Measurements from ENCODE around the gene CDH23.

Gene CDH23

DNA sequence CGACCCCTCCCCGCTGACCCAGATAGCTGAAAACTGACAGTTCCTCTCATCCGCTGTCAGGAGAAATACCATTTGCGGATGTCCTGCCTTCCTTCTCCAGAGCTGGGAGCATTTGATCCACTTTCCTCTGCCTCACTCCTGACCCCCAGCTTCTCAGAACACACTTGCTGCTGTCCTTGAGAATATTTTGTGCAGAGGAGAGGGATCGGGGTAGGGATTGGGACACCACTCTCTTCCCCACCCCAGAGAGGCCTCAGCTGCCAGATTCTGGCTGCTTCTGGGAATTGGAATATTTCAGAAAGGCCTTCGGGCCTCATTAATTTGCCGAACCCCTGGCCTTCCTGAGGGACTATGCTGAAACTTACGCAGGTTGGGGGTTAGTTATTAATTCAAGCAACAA, 225.9 kb downstream of the CDH23 start:
- no peak for DNase-seq (ENCODE audit: low read depth)

DNA sequence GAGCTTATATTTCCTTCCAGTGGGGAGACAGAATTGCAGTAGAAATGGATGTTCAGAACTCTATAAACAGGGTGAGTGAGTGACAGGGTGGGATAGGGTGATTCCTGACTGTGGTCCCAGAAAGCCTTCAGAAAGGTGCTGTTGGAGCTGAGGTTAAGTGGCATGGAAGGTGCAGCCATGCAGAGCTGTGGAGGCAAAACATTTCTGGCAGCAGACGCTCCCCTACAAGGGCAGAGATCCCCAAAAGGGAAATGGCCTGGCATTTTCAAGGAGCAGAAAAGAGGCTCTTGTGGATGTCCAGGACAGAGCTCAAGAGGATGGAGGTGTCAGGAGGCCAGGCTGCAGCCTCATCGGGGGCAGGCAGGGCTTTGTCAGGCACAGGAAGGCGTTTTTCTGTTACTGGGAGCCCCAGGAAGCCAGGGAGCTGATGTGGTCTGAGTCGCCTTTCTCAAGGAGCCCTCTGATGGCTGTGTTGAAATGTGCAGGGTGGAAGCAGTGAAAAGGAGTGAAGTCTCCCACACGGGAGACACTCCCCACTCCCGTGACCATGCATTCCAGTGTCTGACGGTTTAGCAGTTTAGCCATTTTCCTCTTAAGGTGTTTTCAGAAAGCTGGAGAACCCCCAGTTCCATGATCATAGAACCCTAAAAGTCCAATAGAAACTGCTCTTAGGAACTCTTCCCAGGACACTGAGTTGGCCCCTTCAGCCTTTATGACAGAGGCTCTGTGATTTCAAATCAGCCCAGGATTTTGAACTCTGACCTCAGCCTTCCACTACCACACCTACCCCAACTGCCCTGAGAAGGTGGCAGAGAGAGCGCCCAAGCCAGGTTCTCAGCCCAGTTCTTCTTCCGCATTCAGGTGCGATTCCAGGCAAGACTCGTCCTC, 226.6 kb downstream of the CDH23 start:
- no peak for DNase-seq (ENCODE audit: low read depth)

DNA sequence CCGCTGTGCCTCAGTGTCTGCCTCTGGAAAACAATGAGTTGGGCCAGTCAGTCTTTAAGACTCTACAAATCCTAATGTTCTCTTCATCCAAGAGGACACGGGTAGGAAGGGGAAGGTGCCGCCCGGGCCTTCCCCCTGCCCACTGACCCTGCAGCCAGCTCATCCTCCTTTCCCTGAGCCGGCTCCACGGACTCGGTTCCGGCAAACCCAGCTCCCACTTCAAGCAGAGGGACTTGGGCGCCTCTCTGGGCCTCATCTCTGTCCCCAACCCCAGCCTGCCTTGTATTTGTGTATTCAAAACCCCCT, 227.2 kb downstream of the CDH23 start:
- DNase-seq (ENCODE audit: low read depth) = no peak

DNA sequence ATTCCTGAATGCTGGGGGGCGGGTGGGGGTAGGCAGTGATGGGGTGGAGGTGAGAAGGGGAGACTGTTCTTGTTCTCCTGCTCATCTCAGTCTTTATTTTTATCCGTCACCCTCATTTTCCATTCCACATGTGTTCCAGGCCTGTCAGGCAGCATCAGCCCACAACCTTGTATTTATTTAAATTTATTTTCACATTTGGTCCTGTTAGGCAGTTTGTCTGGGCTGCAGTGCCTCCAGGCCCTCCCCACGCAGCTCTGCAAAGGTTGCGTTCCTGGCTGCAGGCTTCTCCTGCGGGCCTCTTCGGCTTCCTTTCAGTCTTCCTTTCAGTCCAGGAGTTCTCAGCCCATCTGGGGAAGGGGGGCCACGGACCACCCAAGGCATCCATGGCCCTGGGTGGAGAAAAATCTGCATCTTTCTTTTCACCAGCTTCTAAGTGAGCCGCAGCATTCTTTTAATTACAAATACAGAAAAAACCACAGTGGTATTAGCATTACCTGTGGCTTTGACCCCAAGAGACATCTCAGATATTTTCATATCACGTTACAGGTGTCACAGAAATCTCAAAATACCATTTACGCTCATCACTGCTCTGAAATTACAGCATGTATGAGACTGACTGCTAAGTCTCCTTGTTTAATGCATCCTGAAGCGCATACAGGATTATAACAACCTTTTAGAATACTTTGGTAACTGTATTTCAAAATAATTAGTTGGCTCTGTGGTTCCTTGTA, 228.9 kb downstream of the CDH23 start:
- DNase-seq (ENCODE audit: low read depth) = no peak

DNA sequence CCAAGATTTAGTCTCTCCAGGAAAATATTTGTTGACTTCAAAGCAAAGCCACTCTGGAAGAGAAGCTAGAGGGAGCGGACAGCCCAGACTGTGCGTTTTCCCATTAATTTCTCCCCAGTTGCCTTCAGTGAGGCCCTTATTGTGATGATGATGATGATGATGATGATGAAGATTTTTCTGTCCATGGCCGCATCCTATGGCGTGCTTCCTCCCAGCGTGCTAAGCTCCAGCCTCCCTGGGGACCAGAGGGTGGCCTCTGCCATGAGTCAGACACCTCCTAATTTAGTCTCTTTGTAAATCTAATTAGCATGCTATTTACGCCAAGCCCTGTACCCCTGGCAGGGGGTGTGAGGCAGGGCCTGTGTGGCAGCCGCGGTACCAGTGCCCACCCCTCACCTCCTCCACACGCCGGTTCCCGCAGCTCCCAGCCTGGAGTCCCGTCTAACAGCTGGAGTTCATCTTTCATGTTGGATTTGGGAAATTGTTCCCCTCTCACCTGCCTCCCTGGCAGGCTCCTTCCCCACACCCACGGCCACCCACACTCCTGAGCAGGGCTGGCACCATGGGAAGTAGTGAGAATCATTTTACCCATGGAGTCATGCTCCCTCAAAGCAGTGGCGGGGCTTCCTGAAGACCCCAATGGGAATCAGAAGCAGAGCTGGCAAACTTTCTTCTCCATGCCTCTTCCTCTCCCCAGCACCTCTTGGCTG, 230.7 kb downstream of the CDH23 start:
- DNase-seq (ENCODE audit: low read depth) = no peak

DNA sequence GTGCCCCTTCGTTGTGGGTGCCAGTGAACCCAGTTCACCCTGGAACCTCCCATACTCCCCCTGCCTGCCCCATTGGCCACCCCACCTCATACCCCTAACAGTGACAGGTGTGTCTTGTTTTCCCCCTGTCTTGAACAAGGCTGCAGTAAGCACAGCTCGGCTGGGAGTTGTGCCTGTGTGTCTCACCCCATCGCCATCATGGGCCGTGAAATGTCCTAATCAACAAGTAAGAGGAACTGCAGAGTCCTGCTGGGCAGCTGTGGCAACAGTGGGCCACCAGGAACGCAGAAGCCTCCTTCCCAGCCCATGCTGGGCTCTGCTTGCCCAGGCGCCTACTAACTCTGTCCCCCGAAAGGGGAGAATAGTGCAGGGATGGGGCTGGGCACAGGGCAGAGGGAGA, 231.2 kb downstream of the CDH23 start:
- DNase-seq (ENCODE audit: low read depth) = no peak

- no peak for DNase-seq (ENCODE audit: low read depth)
Measured at GRCh38 chr10:71629131-71629530, 232.4 kb downstream of the CDH23 start.

DNA sequence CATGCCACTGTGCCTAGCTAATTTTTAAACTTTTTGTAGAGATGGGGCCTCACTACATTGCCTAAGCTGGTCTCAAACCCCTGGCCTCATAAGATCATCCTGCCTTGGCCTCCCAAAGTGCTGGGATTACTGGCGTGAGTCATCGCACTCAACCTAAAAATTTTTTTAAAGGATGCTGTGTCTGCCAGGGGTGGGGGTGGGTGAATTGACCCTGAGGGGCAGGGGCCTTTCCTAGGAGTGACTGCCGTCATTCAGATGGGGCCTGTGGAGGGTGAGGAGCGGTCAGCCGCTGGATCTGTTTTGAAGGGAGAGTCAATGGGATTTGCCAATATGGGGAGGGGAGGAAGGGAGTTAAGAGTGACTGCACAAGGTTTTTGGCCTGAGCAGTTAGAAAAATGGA, 233.4 kb downstream of the CDH23 start:
- no peak for DNase-seq (ENCODE audit: low read depth)

GRCh38 chr10:71631007-71631861, 234.5 kb downstream of the CDH23 start:
- DNase-seq (ENCODE audit: low read depth) = no peak

GRCh38 chr10:71632200-71632820, 235.6 kb downstream of the CDH23 start:
- DNase-seq (ENCODE audit: low read depth) = no peak

DNA sequence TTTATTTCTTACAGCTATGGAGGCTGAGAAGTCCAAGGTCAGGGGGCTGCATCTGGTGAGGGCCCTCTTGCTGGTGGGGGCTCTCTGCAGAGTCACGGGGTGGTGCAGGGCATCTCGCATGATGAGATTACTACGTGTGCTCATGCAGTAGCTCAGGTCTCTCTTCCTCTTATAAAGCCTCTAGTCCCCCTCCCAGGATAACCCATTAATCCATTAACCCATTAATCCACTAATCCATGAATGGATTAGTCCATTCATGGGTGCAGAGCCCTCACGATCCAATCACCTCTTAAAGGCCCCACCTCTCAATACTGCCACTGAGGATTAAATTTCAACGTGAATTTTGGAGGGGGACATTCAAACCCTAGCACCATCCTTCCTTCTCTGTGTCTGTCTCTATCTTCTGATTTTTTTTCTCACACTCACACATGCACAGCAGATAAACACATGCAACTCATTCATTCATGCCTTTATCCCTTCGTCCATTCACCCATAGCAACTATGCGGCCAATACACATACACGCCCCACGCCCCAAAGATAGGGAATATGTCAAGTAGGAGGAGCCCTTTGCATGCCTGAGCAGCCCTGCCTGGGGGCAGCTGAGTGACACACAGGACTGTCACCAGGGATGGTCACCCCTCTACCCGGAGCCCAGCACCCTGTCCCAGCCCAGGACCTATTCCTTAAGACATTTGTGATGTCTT, 236.3 kb downstream of the CDH23 start:
- no peak for DNase-seq (ENCODE audit: low read depth)

DNA sequence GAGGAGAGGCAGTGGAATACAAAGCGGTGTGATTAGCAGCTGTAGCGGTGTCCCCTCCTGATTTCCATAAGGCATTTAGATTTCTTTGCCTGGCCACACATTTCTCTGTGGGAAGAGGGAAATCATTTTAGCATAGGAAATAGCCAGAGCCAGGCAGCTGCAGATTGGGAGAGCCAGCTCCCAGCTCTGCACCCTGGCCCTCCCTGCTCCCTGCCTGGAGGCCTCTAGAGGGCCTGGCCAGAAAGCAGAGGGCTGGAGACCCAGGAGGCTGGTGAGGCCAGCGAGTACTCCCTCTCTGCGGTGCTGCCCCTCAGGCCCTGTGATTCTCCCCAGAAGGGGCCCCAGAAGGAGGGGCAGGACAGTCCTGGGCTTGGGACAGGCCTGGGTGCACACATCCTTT, 237.2 kb downstream of the CDH23 start:
- DNase-seq (ENCODE audit: low read depth) = no peak

DNA sequence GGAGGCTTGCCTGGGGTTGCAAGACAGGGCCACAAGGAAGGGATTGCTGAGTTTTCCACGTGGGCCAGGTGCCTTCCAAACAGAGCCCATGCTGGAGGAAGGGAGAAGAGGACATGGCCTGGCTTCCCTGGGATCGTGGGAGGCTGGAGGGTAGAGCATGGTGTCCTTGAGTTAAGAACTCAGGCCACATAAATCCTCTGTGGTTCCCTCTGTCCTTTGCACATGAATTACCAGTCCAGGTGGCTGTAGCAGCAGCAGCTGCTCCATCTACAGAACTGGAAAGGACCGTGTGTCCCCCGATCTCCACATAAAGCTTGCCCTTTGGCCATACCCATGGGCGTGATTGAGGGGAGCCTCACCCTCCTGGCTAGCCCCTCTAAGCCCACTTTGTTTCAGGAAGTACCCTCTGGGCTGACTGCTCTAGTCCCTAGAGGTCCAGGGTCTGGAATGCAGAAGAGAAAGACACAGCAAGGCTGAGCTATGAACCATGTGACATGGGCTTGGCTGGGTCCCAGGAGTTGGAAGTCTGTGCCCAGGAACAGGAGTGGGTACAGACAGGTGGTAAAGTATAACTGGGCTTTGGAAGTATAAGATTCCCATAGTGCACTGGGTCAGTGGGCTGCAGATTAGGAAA, 237.9 kb downstream of the CDH23 start:
- DNase-seq (ENCODE audit: low read depth) = no peak

GRCh38 chr10:71635251-71635866, 238.6 kb downstream of the CDH23 start:
- no peak for DNase-seq (ENCODE audit: low read depth)

- no peak for DNase-seq (ENCODE audit: low read depth)
Measured at GRCh38 chr10:71635867-71636266, 239.1 kb downstream of the CDH23 start.

- no peak for DNase-seq (ENCODE audit: low read depth)
Measured at GRCh38 chr10:71636588-71636987, 239.9 kb downstream of the CDH23 start.

DNA sequence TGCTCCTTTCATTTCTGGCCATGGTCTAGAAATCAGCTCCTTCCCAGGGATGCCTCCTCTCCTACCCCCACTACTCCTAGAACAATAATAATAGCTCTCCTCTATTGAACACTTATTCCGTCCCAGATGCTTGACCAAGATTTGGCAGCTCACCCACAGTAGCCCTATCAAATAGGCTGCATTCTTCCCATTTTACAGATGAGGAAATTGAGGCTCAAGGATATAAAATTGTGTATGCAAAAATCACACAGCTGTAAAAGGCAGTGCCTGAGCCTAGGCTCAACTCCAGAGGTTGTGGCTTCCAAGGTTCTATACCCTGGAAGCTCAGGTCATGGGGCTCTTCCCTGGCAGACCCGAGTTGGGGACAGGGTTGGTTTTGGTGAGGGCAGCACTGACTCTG, 240.6 kb downstream of the CDH23 start:
- no peak for DNase-seq (ENCODE audit: low read depth)

GRCh38 chr10:71638064-71638821, 241.5 kb downstream of the CDH23 start:
- DNase-seq (ENCODE audit: low read depth) = no peak

All from stimulated activated CD4-positive, alpha-beta T cell treated with anti-CD3 and anti-CD28 coated beads, Interleukin-2, amount 100 ng/mL, for 4 hours (primary cell).